ENCODE results near the gene GNB1L.
"Not testable (repeated sequence)": the region's sequence is repeated elsewhere in the genome, so short reads cannot be mapped to it uniquely, and the experiment has no call there.

GNB1L gene

GRCh38 chr22:19793661-19794310 is 60.9 kb downstream of the GNB1L start:
- no peak for DNase-seq (ENCODE audit: low read depth)

DNA sequence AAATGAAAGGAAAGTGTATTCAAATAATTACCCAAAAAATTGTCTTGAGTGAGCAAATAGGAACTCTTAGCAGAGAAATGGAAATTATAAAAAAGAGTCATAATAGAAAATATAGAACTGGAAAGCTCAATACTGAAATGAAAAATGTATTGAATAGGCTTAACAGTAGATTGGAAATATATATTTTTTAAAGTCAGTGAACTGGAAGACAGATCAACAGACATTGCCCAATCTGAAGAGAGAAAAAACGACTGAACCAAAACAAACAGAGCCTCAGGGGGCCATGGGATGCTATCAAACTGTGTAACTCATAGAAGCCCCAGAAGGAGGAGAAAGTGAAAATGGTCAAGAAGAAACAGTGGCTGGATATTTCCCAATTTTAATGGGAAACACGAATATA is 61.5 kb downstream of the GNB1L start:
- DNase-seq (ENCODE audit: low read depth): no peak

DNA sequence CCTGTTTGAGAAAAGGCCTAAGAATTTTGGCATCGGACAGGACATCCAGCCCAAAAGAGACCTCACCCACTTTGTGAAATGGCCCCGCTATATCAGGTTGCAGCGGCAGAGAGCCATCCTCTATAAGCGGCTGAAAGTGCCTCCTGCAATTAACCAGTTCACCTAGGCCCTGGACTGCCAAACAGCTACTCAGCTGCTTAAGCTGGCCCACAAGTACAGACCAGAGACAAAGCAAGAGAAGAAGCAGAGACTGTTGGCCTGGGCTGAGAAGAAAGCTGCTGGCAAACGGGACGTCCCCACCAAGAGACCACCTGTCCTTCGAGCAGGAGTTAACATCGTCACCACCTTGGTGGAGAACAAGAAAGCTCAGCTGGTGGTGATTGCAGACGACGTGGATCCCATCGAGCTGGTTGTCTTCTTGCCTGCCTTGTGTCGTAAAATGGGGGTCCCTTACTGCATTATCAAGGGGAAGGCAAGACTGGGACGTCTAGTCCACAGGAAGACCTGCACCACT is 62.2 kb downstream of the GNB1L start:
- DNase-seq (ENCODE audit: low read depth): not testable (repeated sequence)

DNA sequence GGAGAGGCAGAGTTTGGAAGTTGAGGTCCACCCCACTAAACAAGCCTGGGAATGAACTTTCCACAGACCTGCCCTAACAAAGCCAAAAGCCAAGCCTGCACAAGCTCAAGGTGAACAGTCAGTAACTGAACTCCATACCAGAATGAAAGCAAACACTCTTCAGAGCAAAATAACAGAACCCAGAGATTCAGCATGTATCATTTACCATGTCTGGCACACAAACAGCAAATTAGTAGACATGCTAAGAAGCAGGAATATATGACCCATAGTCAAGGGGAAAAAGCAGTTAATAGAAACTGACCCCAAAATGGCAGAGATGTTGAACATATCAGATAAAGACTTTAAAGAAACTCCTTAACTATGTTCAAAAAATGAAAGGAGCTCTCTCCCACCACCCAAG is 62.8 kb downstream of the GNB1L start:
- DNase-seq (ENCODE audit: low read depth): no peak

DNA sequence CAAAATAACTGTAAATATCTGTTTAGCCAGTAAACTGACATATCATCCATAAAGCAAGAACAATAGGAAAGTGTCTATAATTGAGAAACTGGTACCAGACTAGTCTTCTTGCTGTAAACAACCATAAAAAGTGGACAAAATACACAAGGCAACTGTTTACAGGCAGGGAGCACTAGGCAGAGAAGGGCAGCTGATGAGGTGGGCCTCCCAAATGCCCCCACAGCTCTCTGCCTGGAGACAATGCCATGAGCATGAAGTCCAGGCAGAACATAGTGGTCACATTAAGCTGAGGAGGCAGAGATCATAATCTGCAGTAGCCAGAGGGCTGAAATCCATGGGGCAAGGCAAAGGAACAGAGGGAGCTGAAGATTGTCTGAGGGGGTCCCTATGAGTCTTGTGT is 63.4 kb downstream of the GNB1L start:
- no peak for DNase-seq (ENCODE audit: low read depth)

DNA sequence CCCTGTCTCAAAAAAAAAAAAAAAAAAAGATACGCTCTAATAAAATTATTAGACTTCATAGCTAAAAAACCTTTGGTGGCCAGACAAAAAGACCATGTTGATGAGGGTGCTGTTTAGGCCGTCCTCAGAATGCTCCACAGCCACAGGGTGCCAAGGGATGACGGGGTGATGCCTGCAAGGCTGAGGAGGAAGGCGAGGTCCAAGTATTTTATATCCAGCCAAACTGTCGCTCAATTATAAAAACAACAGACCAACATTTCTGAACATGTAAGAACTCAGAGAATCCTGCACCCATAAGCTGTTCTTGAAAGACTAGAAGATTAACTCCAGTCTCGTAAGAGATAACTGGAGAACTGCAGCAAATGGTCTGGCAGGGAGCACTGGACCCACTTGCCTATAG is 64.8 kb downstream of the GNB1L start:
- DNase-seq (ENCODE audit: low read depth): no peak

DNA sequence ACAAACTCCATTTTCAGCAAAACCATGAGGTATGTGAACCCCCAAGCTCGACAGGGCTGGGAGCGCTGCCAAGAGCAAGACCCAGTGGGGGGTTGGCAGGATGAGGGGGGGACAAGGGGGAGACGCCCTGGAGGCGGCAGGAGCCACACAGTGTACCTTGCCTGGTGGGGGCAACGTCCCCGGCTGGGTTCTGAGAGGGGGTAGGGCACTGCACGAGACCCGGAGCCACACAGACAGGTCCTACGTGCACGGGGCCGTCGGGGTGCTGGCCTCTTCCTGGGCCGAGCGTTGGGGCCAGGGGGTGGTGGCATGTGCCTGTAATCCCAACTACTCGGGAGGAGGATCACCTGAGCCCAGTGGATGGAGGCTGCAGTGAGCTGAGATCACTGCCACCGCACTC is 65.3 kb downstream of the GNB1L start:
- DNase-seq (ENCODE audit: low read depth): no peak

DNA sequence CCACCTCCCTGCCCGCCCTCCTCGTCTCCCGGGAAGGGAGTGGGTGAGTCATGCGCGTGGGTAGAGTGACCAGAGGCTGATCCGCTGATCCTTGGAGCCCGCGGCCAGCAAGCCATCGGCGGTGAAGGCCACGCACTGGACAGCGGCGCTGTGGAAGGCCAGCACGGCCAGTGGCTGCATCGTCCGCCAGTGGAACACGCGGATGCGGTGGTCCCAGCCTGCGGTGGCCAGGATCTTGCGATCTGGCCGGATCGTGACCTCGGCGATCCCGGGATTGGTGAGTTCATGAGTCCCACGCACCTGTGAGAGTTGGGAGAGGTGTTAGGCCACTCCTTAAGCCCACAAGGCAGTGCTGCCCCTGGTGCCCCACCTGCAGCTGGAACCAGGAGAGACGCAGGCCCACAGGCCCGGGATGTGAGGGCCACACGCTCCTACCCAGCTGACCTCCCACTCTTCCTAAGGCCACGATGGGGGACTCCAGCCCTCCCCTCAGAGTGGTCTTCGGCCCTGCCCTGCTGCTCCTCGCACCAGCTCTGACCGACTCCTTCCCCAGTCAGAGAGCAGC is 65.9 kb downstream of the GNB1L start:
- DNase-seq (ENCODE audit: low read depth): no peak

DNA sequence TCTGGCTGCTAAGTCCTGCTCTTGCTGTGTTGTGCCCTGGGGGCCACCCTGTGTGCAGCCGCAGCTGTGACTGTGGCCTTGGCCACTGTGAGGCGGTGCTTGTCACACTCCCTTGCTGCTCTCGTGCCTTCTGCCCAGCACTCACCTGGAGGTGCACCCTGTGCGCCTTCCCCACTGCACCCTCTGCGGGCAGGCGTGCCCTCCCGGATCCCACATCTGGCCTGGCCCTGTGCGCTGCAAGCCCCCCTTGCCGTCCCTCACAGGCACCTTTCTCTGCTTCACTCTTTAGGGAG is 66.9 kb downstream of the GNB1L start:
- DNase-seq (ENCODE audit: low read depth): no peak

DNA sequence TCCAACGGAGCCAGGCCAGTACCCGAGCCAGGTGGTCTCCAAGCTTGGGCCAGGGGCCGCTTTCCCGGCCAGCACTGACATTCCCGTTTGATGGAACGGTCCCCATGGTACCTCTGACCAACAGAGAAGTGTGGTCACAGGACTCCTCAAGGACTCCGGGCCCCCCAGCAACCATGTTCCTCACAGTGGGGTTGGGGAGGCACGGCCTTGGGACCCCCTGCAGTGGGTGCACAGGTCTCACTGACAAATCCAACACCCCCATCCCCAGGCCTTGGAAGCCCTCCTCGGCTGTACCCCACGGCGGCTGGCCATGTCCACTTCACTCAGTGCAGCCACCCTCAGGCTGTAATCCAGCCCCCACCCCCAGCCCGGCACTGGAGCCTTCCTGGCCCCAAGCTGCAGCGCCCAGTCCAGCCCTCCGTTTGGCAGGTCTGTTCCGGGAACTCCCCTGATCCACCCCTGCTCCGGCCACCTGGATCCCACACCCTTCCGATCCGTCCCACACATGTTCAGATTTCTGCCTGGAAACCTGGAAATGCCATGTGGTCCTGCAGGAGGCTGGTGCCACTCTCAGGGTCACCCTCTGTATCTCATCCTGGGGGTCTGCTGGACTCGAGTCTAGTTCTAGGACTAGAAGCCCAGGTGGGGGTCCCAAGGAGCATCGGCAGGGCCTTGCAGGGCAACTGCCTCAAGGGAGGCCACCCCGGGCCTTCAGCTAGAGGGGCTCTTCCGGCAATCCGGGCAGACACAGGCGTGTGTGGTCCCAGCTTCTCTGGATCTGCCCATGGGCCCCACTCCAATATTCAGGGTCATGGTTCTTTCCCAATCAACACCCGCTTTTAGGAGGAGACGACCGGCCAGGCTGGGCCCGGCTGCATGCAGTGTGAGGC is 67.5 kb downstream of the GNB1L start:
- DNase-seq (ENCODE audit: low read depth): no peak

DNA sequence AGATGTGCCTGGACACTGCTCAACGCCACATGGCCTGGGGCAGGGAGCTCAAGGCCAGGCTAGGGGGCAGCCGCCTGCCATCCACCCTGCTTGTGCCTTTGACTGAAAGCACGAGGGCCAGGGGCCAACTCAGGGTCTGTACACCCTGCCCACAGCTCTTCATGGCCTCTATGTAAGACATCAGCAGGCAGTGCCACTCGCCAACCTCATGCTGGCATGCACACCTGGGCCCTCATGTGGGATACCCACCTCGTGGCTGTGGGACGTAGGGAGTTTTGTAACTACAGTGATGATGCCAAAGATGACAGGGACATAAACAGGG is 68.4 kb downstream of the GNB1L start:
- DNase-seq (ENCODE audit: low read depth): no peak

- DNase-seq (ENCODE audit: low read depth): no peak
These were observed 69.0 kb downstream of the GNB1L start for GRCh38 chr22:19785461-19786263.

GRCh38 chr22:19784384-19785175 is 70.1 kb downstream of the GNB1L start:
- no peak for DNase-seq (ENCODE audit: low read depth)

DNA sequence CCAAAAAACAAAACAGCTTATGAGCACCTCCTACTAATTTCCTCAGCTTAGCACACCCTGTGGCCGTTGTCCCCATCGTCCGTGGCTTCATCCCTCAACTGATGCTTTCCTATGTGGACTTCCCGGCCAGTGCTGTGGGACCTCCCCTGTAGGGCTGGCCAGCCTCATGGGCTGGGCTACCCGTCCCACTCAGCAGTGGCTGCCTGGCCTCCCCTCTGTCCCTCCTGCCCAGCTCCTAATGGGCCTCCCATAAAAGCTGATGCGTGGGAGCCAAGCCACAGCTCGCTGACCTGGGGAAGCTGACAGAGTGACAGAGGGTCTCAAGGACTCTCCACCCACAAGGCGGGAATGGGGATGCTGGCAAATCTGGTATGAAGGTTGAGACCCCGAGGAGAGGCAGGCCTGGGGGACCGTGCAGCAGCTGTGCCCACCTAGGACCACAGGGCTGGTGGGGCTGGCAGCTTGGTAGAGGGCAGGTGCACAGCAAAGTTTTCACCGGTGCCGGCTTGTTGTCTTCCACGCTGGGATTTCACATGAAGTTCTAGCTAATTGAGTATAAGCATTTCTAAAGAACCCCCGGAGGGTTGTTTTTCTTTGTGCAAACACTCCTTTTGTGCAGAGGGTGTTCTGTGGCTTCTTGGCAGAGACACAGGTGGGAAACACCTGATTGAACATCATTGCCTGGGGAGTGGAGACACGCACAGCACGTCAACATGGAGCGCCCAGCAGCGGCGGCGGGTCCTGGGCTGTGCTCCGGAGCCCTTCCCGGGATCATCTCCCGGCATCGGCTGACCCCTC is 70.9 kb downstream of the GNB1L start:
- DNase-seq (ENCODE audit: low read depth): no peak

- no peak for DNase-seq (ENCODE audit: low read depth)
These were observed 72.1 kb downstream of the GNB1L start for GRCh38 chr22:19782533-19782932.

- no peak for DNase-seq (ENCODE audit: low read depth)
These were observed 74.9 kb downstream of the GNB1L start for GRCh38 chr22:19779685-19780268.

DNA sequence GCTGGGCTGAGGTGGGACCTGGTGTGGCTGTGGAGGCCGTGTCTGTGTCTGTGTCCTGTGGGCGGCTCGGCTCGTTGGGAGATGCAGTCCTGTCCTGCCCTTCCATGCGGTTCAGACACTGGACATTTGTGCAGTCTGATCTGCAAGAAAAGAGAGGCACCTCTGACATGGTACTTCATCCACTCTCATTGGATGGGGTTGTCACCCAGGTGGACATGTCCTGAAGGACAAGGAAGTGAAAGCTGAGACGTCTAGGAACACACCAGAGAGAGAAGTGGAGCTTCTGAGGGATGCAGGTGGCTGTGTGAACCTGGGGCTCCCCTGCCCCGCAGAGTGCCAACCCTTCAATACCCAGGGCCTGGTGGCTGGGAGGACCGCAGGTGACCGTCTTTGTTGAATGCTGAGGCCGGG is 75.7 kb downstream of the GNB1L start:
- DNase-seq (ENCODE audit: low read depth): no peak

DNA sequence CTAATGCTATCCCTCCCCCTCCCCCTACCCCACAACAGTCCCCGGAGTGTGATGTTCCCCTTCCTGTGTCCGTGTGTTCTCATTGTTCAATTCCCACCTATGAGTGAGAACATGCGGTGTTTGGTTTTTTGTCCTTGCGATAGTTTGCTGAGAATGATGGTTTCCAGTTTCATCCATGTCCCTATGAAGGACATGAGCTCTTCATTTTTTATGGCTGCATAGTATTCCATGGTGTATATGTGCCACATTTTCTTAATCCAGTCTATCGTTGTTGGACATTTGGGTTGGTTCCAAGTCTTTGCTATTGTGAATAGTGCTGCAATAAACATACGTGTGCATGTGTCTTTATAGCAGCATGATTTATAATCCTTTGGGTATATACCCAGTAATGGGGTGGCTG is 77.5 kb downstream of the GNB1L start:
- DNase-seq (ENCODE audit: low read depth): not testable (repeated sequence)

DNA sequence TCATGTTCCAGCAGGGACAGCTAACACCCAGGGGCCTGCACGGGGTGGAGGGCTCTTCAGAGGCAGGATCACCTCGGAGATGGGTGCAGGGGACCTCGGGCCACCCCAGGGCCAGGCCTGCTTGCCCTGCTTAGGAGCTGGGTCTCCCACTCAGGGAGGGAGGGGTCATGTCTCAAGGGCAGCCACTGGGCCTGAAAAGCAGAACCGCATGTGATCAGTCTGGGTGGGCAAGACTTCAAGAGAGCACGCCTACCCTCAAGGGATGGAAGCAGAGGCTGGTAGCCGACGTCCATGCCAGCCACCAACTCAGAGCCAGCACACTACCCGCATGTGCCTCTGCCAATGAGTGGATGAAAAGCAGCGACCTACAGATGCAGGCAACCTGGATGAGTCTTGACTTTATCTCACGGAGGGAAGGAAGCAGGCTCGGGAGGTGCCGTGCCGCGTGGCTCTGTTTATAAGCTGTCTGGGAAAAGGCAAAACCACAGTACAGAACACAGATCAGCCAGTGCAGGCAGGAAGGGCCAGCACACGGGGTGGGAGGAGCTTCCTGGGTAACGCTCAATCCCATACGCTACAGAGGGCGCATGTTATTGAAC is 78.1 kb downstream of the GNB1L start:
- DNase-seq (ENCODE audit: low read depth): no peak

Measured in activated gamma-delta T cell treated with anti-CD3 and anti-CD28 coated beads, Interleukin-2, amount 50 U/mL, for 16 hours (primary cell).